Mesendoderm (in vitro differentiated cells): Measurements from ENCODE around the gene CSNK1G1.

ENCODE experiments used
- DNase-seq: peaks from one replicate; pipeline ENCODE4 v3.0.0; 2013
- H2AK5ac ChIP-seq: 2 replicates; pipeline ENCODE4 v1.6.1; 2013; ENCODE audit warnings: low read length, inconsistent platforms
- H2BK120ac ChIP-seq: 2 replicates; pipeline ENCODE4 v1.6.1; 2013; ENCODE audit warnings: low read depth, mild to moderate bottlenecking, low read length, moderate library complexity, mixed read lengths
- H2BK15ac ChIP-seq: replicated peaks from 2 replicates; pipeline ENCODE4 v1.6.1; 2013; ENCODE audit warnings: low read depth, mild to moderate bottlenecking, moderate library complexity
- H2BK5ac ChIP-seq: 2 replicates; pipeline ENCODE4 v1.6.1; 2013; ENCODE audit warnings: low read length, inconsistent platforms
- H3K18ac ChIP-seq: 2 replicates; pipeline ENCODE4 v1.6.1; 2013; ENCODE audit warnings: mild to moderate bottlenecking, low read length, mixed read lengths
- H3K23ac ChIP-seq: one replicate; pipeline ENCODE4 v1.6.1; 2013; ENCODE audit warnings: low read length
- H3K27ac ChIP-seq: 2 replicates; pipeline ENCODE4 v1.5.1; 2013; ENCODE audit warnings: low read depth, mild to moderate bottlenecking, inconsistent platforms, low read length, moderate library complexity
- H3K27me3 ChIP-seq: 2 replicates; pipeline ENCODE4 v1.6.1; 2013; ENCODE audit warnings: low read length, control low read depth, mild to moderate bottlenecking, inconsistent platforms; ENCODE audit not compliant: insufficient read depth, poor library complexity
- H3K36me3 ChIP-seq: 2 replicates; pipeline ENCODE4 v1.6.1; 2013; ENCODE audit warnings: low read length, inconsistent platforms; ENCODE audit not compliant: control insufficient read depth, insufficient read depth
- H3K4ac ChIP-seq: one replicate; pipeline ENCODE4 v1.6.1; 2013; ENCODE audit warnings: low read depth, mild to moderate bottlenecking, low read length, moderate library complexity
- H3K4me1 ChIP-seq: 2 replicates; pipeline ENCODE4 v1.6.1; 2013; ENCODE audit warnings: low read depth, low read length, inconsistent platforms; ENCODE audit not compliant: control insufficient read depth
- H3K4me2 ChIP-seq: 2 replicates; pipeline ENCODE4 v1.6.1; 2013; ENCODE audit warnings: low read length
- H3K4me3 ChIP-seq: 2 replicates; pipeline ENCODE4 v1.5.1; 2013; ENCODE audit warnings: mild to moderate bottlenecking, low read length
- H3K56ac ChIP-seq: one replicate; pipeline ENCODE4 v1.6.1; 2013; ENCODE audit warnings: low read length
- H3K79me1 ChIP-seq: 2 replicates; pipeline ENCODE4 v1.6.1; 2013; ENCODE audit warnings: low read length, inconsistent platforms
- H3K79me2 ChIP-seq: 2 replicates; pipeline ENCODE4 v1.6.1; 2013; ENCODE audit warnings: mild to moderate bottlenecking, low read length; ENCODE audit not compliant: control insufficient read depth, insufficient read depth
- H3K9ac ChIP-seq: 2 replicates; pipeline ENCODE4 v1.6.1; 2013; ENCODE audit warnings: low read length, inconsistent platforms
- H4K5ac ChIP-seq: one replicate; pipeline ENCODE4 v1.6.1; 2013; ENCODE audit warnings: low read length
- H4K8ac ChIP-seq: one replicate; pipeline ENCODE4 v1.6.1; 2013; ENCODE audit warnings: low read depth, mild to moderate bottlenecking, control low read depth, low read length, moderate library complexity
- WGBS: extraction: QIAGEN DNeasy Blood & Tissue Kit; methylation state at CpG from one replicate; pipeline ENCODE4 v1.1.7; 2013; ENCODE audit warnings: low lambda C conversion rate, missing lambda C conversion rate; ENCODE audit not compliant: insufficient coverage; ENCODE audit errors: extremely low coverage; 5-methylcytosine and 5-hydroxymethylcytosine counted together

Gene CSNK1G1

DNA sequence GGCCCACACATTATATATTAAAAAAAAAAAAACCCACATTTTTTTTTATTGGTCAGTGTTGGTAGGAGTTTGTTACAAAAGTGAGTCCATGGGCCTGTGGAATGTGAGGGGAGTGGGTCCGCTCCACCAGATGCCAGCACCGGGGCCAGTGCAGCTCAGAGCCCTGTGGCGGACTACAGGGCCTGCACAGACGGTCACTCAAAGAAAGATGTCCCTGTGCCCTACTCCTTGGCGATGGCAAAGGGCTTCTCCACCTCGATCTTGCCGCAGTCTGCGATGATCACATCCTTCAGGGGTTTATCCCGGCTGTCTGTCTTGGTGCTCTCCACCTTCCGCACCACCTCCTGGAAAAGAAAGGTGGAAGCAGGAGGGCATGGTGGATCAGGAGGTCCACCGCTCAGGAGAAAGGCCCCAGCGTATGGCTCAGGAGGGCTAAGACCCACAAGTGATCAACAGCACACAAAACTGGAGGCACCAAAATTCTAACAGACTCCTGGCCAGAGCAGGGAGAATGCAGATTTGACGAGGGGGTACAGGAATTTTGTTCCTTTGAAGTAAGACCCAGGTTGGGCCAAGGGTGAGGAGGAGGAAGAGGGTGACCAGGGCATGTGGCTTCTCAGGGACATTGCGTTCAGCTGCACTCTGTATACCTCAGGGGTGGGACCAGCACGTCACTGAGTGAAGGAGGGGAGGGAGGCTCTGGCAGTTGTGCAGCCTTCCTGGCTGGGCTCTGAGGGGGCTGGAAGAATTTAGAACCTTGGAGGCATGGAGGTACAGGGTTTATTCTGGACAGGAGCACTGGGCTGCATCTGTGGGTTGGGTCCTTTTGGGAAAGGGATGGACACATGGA is 199.9 kb downstream of the CSNK1G1 start:
- Histone ChIP-seq H3K4me1 (no peaks in the 10 kb centered on the region), H3K36me3 (peaks cover 31% of the 10 kb centered on the region), H3K9ac (no peak overlapping the region), H2BK120ac (no peak overlapping the region), H3K79me2 (peaks cover 6% of the 10 kb centered on the region), H3K23ac (no peak overlapping the region), H3K18ac (no peak overlapping the region), H3K4me2 (no peak overlapping the region), H3K27ac (no peak overlapping the region), H3K27me3 (peaks cover 8% of the 10 kb centered on the region), H4K8ac (no peak overlapping the region), H2BK15ac (no peak overlapping the region), H4K5ac (no peak overlapping the region), H3K4ac (no peak overlapping the region), H3K56ac (no peak overlapping the region), H2AK5ac (no peak overlapping the region), H2BK5ac (no peak overlapping the region), H3K4me3 (no peak overlapping the region), H3K79me1 (peaks cover 15% of the 10 kb centered on the region)
- DNase-seq = no peak
- WGBS = no CpG with 5 or more reads among the region's 15 CpGs

DNA sequence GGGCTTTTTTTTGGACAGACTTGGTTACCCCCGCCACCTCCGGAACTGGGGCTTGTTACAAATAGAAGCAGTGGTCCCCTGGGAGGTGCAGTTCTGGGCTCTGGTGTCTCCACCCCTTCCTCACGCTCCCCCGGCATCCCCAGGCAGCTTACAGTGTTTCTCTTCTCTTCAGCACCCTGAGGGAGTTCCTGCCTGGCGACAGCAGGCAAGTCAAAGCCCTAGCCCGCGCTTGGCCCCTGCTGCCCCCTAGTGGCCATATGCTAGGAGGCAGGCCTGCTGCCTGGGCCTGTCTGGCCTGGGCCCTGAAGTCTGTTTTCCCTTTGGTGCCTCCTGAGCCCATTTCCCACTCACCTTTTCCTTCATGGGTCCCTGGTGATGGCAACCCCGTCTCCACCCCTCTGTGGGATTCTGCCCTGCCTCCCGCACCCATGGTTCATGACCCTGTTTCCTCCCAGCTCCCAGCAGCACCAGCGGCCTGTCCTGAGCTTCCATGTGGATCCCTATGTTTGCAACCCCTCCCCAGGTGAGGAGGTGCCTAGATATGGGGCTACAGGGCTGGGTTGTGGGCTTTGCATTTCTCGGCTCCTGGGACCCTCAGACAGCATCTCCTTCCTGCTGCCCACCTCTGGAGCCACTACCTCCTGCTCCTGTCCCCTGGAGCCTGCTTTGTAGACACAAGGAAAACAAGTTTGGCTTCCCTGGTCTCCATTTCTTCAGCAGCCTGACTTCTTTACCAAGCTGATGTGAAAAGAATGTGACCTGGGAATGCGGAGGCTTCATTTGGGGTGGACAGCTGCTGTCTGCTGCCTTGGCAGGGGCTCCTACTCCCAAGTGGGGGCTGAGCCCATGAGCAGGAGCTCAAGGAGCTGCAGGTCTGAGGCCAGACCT is 202.2 kb downstream of the CSNK1G1 start:
- Histone ChIP-seq H4K5ac (no peak overlapping the region), H3K4me1 (no peaks in the 10 kb centered on the region), H3K9ac (peak overlapping the region; percentile 30), H3K27me3 (peaks cover 8% of the 10 kb centered on the region), H2BK120ac (no peak overlapping the region), H3K79me1 (peaks cover 7% of the 10 kb centered on the region), H2BK5ac (no peak overlapping the region), H3K4ac (no peak overlapping the region), H3K56ac (no peak overlapping the region), H3K18ac (no peak overlapping the region), H3K4me2 (no peak overlapping the region), H3K36me3 (peaks cover 25% of the 10 kb centered on the region), H3K27ac (no peak overlapping the region), H3K4me3 (no peak overlapping the region), H2AK5ac (no peak overlapping the region), H3K23ac (no peak overlapping the region), H4K8ac (no peak overlapping the region), H2BK15ac (no peak overlapping the region), H3K79me2 (no peaks in the 10 kb centered on the region)
- no CpG with 5 or more reads among the region's 12 CpGs for WGBS
- DNase-seq = peak; percentile 93

DNA sequence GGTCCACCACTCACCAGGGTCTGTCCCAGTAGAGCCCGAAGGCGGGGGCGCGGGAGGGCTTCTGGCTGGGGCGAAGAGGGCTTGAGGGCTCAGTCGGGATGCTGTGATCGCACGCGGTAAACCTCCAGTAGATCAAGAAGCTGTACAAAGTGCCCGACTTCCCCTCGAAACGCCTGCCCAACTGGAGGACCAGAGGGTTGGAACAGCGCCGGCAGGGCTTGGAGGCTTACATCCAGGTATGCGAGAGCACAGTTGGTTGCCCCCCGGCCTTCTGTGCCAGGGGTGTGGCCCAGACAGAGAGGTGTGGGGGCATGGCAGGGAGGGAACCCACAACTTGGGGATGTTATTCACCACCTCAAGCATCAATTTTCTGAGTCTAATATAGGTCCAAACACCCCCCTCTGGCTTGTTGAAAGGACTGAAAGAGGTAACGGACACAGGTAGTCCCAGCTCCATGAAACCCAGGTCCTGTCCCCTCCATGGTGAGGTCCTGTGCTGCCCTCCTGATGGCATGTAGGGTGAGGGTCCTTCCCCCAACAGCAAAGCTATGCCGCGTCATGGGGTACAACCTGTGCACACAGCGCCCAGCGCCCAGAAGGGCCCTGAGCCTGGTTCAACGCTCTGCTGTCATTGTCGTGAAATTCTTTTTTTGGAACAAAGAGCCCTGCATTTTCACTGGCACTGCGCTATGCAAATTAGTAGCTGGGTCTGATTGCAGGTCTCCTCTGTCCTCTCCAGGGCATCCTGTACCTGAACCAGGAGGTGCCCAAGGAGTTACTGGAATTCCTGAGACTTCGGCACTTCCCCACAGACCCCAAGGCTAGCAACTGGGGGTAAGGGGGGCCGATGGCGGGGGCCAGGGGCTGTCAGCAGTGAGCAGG is 203.2 kb downstream of the CSNK1G1 start:
- Histone ChIP-seq H3K56ac (no peak overlapping the region), H2BK5ac (no peak overlapping the region), H2BK15ac (no peak overlapping the region), H3K23ac (no peak overlapping the region), H3K79me2 (no peaks in the 10 kb centered on the region), H2AK5ac (no peak overlapping the region), H3K4me1 (no peaks in the 10 kb centered on the region), H3K9ac (no peak overlapping the region), H3K4me3 (no peak overlapping the region), H3K36me3 (peaks cover 16% of the 10 kb centered on the region), H4K5ac (no peak overlapping the region), H2BK120ac (no peak overlapping the region), H3K27me3 (peaks cover 8% of the 10 kb centered on the region), H3K4ac (no peak overlapping the region), H3K18ac (no peak overlapping the region), H3K79me1 (peaks cover 2% of the 10 kb centered on the region), H3K4me2 (peak overlapping the region; percentile 24), H3K27ac (no peak overlapping the region), H4K8ac (no peak overlapping the region)
- peak; percentile 37 for DNase-seq
- no CpG with 5 or more reads among the region's 27 CpGs for whole genome bisulfite sequencing

GRCh38 chr15:64151727-64152506 is 204.1 kb downstream of the CSNK1G1 start, which contains the start of gene SNX22:
Gene SNX22, plus strand, starts transcription at chr15:64151731. Its CDS starts 45 bp downstream, at chr15:64151776.
- no peak within 1 kb of the TSS for H2BK120ac ChIP-seq
- WGBS = no CpG with 5 or more reads among the region's 83 CpGs
- peaks cover 9% of the 10 kb centered on the region for H3K36me3 ChIP-seq
- DNase-seq = no peak
- peak within 1 kb of the TSS; percentile 69 for H3K4me2 ChIP-seq
- no peak within 1 kb of the TSS for H2BK5ac ChIP-seq
- peak within 1 kb of the TSS; percentile 13 for H3K27ac ChIP-seq
- peak within 1 kb of the TSS; percentile 61 for H3K9ac ChIP-seq
- peak within 1 kb of the TSS; percentile 45 for H3K4me3 ChIP-seq
- H4K5ac ChIP-seq = no peak within 1 kb of the TSS
- H2BK15ac ChIP-seq = no peak within 1 kb of the TSS
- no peaks in the 10 kb centered on the region for H3K4me1 ChIP-seq
- peak within 1 kb of the TSS; percentile 9 for H3K23ac ChIP-seq
- no peak within 1 kb of the TSS for H4K8ac ChIP-seq
- H3K27me3 ChIP-seq = peaks cover 8% of the 10 kb centered on the region
- H3K18ac ChIP-seq = no peak within 1 kb of the TSS
- no peak within 1 kb of the TSS for H2AK5ac ChIP-seq
- no peaks in the 10 kb centered on the region for H3K79me1 ChIP-seq
- no peaks in the 10 kb centered on the region for H3K79me2 ChIP-seq
- peak within 1 kb of the TSS; percentile 78 for H3K56ac ChIP-seq
- no peak within 1 kb of the TSS for H3K4ac ChIP-seq
